Measurements from ENCODE around the gene DNAH11.
A peak's percentile ranks its signal among the peaks of the same experiment; 100 is the strongest.
"Not testable (repeated sequence)": the region's sequence is repeated elsewhere in the genome, so short reads cannot be mapped to it uniquely, and the experiment has no call there.

DNAH11 gene, protein sequence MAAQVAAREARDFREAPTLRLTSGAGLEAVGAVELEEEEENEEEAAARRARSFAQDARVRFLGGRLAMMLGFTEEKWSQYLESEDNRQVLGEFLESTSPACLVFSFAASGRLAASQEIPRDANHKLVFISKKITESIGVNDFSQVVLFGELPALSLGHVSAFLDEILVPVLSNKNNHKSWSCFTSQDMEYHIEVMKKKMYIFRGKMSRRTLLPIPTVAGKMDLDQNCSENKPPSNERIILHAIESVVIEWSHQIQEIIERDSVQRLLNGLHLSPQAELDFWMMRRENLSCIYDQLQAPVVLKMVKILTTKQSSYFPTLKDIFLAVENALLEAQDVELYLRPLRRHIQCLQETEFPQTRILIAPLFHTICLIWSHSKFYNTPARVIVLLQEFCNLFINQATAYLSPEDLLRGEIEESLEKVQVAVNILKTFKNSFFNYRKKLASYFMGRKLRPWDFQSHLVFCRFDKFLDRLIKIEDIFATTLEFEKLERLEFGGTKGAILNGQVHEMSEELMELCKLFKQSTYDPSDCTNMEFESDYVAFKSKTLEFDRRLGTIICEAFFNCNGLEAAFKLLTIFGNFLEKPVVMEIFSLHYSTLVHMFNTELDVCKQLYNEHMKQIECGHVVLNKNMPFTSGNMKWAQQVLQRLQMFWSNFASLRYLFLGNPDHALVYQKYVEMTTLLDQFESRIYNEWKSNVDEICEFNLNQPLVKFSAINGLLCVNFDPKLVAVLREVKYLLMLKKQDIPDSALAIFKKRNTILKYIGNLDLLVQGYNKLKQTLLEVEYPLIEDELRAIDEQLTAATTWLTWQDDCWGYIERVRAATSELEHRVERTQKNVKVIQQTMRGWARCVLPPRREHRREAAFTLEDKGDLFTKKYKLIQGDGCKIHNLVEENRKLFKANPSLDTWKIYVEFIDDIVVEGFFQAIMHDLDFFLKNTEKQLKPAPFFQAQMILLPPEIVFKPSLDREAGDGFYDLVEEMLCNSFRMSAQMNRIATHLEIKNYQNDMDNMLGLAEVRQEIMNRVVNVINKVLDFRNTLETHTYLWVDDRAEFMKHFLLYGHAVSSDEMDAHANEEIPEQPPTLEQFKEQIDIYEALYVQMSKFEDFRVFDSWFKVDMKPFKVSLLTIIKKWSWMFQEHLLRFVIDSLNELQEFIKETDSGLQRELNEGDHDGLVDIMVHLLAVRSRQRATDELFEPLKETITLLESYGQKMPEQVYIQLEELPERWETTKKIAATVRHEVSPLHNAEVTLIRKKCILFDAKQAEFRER (N-terminal part only)

DNA sequence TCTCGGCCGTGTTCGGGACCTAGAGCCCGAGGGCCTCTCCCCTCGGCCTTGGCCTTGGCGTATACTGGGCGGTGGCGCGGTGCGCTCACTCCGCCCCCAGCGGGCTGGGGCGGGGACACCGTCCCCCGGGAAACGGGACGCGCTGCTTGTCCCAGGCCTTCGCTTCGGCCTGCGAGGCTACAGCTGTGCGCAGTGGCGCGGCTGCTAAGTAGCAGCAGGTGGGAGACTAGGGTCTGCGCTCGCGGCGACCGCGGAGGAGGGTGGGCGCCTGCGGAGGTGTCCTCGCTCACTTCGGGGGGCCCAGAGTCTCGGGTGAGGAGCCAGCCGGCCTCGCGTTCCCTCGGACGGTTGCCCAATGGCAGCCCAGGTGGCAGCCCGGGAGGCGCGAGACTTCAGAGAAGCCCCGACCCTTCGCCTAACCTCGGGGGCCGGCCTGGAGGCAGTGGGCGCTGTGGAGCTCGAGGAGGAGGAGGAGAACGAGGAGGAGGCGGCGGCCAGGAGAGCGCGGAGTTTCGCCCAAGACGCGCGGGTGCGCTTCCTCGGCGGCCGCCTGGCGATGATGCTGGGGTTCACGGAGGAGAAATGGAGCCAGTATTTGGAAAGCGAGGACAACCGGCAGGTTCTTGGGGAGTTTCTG, at the start of gene DNAH11:
TSS of gene DNAH11 (plus strand) at position 149 of the 637 bp plus-strand sequence. CDS start at position 356, 207 bp downstream.
- Mint-ChIP-seq H3K27me3 (ENCODE audit: low read depth) (peaks cover 66% of the 10 kb centered on the region), H3K27ac (no peak within 1 kb of the TSS)
- peak; percentile 50 for DNase-seq (ENCODE audit: low spot score)

DNA sequence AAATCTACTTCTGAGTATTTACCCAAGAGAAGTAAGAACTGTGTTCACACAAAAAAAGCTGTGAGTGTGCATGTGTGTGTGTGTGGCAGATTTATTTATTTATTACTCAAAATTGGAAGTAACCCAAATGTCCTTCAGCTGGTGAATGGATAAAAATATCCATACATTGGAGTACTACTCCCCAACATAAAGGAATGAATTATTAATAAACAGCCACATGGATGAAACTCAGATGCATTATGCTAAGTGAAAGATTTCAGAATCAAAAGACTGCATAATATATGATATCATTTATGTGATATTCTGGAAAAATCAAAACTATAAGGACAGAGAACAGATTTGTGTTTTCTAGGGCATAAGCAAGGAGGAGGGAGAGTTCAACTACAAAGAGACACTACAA, 47.1 kb upstream of the DNAH11 start:
- H3K27me3 Mint-ChIP-seq (ENCODE audit: low read depth) = no peaks in the 10 kb centered on the region
- H3K4me3 Mint-ChIP-seq = no peak overlapping the region
- no peak for DNase-seq (ENCODE audit: low spot score)
- no peak overlapping the region for H3K27ac Mint-ChIP-seq
- H3K4me1 Mint-ChIP-seq (ENCODE audit: low read depth) = no peaks in the 10 kb centered on the region
- peaks cover 85% of the 10 kb centered on the region for H3K36me3 Mint-ChIP-seq (ENCODE audit: low read depth)
- peaks cover 52% of the 10 kb centered on the region for H3K9me3 Mint-ChIP-seq

More for the DNA sequence above, at the start of gene DNAH11:
- Mint-ChIP-seq H3K9me3 (no peaks in the 10 kb centered on the region), H3K4me1 (ENCODE audit: low read depth) (peaks cover 12% of the 10 kb centered on the region), H3K4me3 (peak within 1 kb of the TSS; percentile 74), H3K36me3 (ENCODE audit: low read depth) (peaks cover 5% of the 10 kb centered on the region)

- peaks cover 46% of the 10 kb centered on the region for H3K9me3 Mint-ChIP-seq
- H3K27ac Mint-ChIP-seq = no peak overlapping the region
- no peaks in the 10 kb centered on the region for H3K27me3 Mint-ChIP-seq (ENCODE audit: low read depth)
- H3K4me3 Mint-ChIP-seq = no peak overlapping the region
- DNase-seq (ENCODE audit: low spot score) = no peak
- H3K36me3 Mint-ChIP-seq (ENCODE audit: low read depth) = peaks cover 87% of the 10 kb centered on the region
- H3K4me1 Mint-ChIP-seq (ENCODE audit: low read depth) = no peaks in the 10 kb centered on the region
Observed at GRCh38 chr7:21497072-21497471, 45.8 kb upstream of the DNAH11 start.

- H3K27ac Mint-ChIP-seq = no peak overlapping the region
- peaks cover 55% of the 10 kb centered on the region for H3K9me3 Mint-ChIP-seq
- H3K4me1 Mint-ChIP-seq (ENCODE audit: low read depth) = no peaks in the 10 kb centered on the region
- peaks cover 87% of the 10 kb centered on the region for H3K36me3 Mint-ChIP-seq (ENCODE audit: low read depth)
- no peak overlapping the region for H3K4me3 Mint-ChIP-seq
- no peak for DNase-seq (ENCODE audit: low spot score)
- no peaks in the 10 kb centered on the region for H3K27me3 Mint-ChIP-seq (ENCODE audit: low read depth)
Observed at GRCh38 chr7:21500117-21500832, 42.6 kb upstream of the DNAH11 start.

DNA sequence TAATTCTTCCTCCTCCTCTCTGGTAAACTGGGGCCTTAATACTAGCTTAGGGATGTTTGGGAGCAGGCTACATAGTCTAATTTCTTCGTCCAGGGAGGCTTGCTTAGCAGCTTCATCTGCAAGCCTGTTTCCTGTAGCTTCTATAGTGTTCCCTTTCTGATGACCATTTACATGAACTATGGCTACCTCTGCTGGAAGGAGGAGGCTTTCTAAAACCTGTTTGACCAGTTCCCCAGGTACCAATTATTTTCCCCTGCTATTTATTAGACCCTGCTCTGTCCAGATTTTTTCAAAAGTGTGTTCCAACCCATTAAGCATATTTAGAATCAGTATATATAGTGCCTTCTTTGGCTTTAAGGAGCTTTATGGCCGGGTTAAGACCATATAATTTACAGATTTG, 38.8 kb upstream of the DNAH11 start:
- Mint-ChIP-seq H3K9me3 (peaks cover 61% of the 10 kb centered on the region), H3K27ac (no peak overlapping the region), H3K4me1 (ENCODE audit: low read depth) (no peaks in the 10 kb centered on the region), H3K27me3 (ENCODE audit: low read depth) (no peaks in the 10 kb centered on the region), H3K4me3 (no peak overlapping the region), H3K36me3 (ENCODE audit: low read depth) (peaks cover 94% of the 10 kb centered on the region)
- no peak for DNase-seq (ENCODE audit: low spot score)

DNA sequence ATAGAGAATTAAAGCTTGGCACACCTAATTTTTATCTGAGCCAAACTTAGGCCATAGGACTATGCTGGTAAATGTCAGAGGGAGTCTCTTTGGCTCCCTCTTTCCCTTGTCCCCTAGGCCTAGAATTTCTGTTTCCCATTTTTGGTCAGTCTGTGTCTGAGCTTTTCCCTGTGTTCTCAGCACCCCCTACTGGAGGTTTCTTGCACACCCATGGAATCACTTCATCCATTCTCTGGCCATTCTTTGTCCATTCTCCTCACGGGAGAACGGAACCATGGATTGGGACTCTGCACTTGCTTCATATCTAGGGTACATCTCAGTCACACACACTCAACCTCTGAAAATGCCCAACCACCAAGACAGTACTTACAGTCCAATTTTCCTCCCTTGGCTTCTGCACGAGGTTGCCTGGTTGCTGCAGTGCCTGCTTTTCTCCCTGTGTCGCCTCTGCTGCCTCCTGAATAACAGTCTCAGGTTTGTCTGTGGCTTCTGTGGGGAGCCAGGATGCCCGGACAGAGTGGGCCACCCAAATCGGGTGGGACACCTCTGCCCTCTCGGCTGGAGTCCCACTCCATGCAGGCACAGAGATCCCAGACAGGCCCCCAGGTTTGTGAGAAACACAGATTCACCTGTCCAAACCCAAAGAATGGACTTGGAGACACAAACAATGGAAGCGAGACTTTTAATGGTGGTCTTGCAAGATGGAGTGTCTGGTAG, 35.1 kb upstream of the DNAH11 start:
- no peaks in the 10 kb centered on the region for H3K27me3 Mint-ChIP-seq (ENCODE audit: low read depth)
- H3K9me3 Mint-ChIP-seq = peaks cover 57% of the 10 kb centered on the region
- no peak overlapping the region for H3K27ac Mint-ChIP-seq
- no peak for DNase-seq (ENCODE audit: low spot score)
- H3K4me1 Mint-ChIP-seq (ENCODE audit: low read depth) = no peaks in the 10 kb centered on the region
- H3K4me3 Mint-ChIP-seq = no peak overlapping the region
- H3K36me3 Mint-ChIP-seq (ENCODE audit: low read depth) = peaks cover 86% of the 10 kb centered on the region

GRCh38 chr7:21508538-21508937, 34.3 kb upstream of the DNAH11 start:
- Mint-ChIP-seq H3K36me3 (ENCODE audit: low read depth) (peaks cover 81% of the 10 kb centered on the region), H3K4me3 (no peak overlapping the region), H3K9me3 (peaks cover 49% of the 10 kb centered on the region)

GRCh38 chr7:21514062-21514461, 28.8 kb upstream of the DNAH11 start:
- Mint-ChIP-seq H3K9me3 (peaks cover 6% of the 10 kb centered on the region), H3K36me3 (ENCODE audit: low read depth) (peaks cover 30% of the 10 kb centered on the region), H3K27me3 (ENCODE audit: low read depth) (no peaks in the 10 kb centered on the region)

More at GRCh38 chr7:21508538-21508937, 34.3 kb upstream of the DNAH11 start:
- no peaks in the 10 kb centered on the region for H3K4me1 Mint-ChIP-seq (ENCODE audit: low read depth)
- no peak overlapping the region for H3K27ac Mint-ChIP-seq
- H3K27me3 Mint-ChIP-seq (ENCODE audit: low read depth) = no peaks in the 10 kb centered on the region
- no peak for DNase-seq (ENCODE audit: low spot score)

DNA sequence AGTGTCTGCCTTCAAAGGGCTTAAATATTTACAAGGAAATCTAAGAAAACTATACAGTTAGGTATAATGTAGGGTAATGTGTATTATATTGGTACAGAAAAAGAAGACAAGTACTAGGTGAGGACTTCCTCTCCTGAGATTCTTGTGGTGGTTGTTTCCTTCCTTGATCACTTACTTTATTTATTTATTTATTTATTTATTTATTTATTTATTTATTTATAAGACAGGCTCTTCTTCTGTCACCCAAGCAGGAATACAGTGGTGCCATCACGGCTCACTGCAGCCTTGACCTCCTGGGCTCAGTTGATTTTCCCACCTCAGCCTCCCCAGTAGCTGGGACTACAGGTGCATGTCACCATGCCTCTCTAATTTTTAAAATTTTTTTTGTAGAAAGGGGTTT, 18.2 kb upstream of the DNAH11 start:
- no peak overlapping the region for H3K4me3 Mint-ChIP-seq
- no peak for DNase-seq (ENCODE audit: low spot score)
- peaks cover 4% of the 10 kb centered on the region for H3K9me3 Mint-ChIP-seq
- H3K36me3 Mint-ChIP-seq (ENCODE audit: low read depth) = peaks cover 2% of the 10 kb centered on the region
- H3K27ac Mint-ChIP-seq = no peak overlapping the region
- peaks cover 17% of the 10 kb centered on the region for H3K27me3 Mint-ChIP-seq (ENCODE audit: low read depth)
- peaks cover 1% of the 10 kb centered on the region for H3K4me1 Mint-ChIP-seq (ENCODE audit: low read depth)

More at GRCh38 chr7:21514062-21514461, 28.8 kb upstream of the DNAH11 start:
- Mint-ChIP-seq H3K27ac (no peak overlapping the region), H3K4me3 (no peak overlapping the region), H3K4me1 (ENCODE audit: low read depth) (no peaks in the 10 kb centered on the region)
- no peak for DNase-seq (ENCODE audit: low spot score)

GRCh38 chr7:21526007-21526406, 16.8 kb upstream of the DNAH11 start:
- no peak for DNase-seq (ENCODE audit: low spot score)
- H3K27me3 Mint-ChIP-seq (ENCODE audit: low read depth) = peaks cover 25% of the 10 kb centered on the region
- peaks cover 2% of the 10 kb centered on the region for H3K36me3 Mint-ChIP-seq (ENCODE audit: low read depth)
- H3K27ac Mint-ChIP-seq = no peak overlapping the region
- no peak overlapping the region for H3K4me3 Mint-ChIP-seq
- peaks cover 1% of the 10 kb centered on the region for H3K4me1 Mint-ChIP-seq (ENCODE audit: low read depth)
- H3K9me3 Mint-ChIP-seq = peaks cover 4% of the 10 kb centered on the region

DNA sequence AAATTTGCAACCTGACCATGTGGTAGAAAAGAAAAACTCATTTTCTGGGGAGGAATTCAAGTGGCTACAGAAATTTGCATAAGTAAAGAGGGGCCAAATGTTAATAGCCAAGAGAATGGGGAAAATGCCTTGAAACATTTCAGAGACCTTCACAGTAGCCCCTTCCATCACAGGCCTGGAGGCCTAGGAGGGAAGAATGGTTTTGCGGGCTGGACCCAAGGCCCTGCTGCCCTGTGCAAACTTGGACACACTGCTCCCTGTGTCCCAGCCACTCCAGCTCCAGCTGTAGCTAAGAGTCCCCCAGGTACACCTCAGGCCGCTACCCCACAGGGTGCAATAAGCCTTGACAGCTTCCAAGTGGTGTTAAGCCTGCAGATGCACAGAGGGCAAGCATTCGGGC, 16.4 kb upstream of the DNAH11 start:
- no peak for DNase-seq (ENCODE audit: low spot score)
- Mint-ChIP-seq H3K9me3 (peaks cover 4% of the 10 kb centered on the region), H3K4me3 (no peak overlapping the region), H3K27ac (no peak overlapping the region), H3K27me3 (ENCODE audit: low read depth) (peaks cover 22% of the 10 kb centered on the region), H3K4me1 (ENCODE audit: low read depth) (peaks cover 1% of the 10 kb centered on the region), H3K36me3 (ENCODE audit: low read depth) (peaks cover 2% of the 10 kb centered on the region)

GRCh38 chr7:21532485-21532884, 10.4 kb upstream of the DNAH11 start:
- not testable (repeated sequence) for H3K4me1 Mint-ChIP-seq (ENCODE audit: low read depth); H3K9me3 Mint-ChIP-seq; H3K4me3 Mint-ChIP-seq; DNase-seq (ENCODE audit: low spot score); H3K36me3 Mint-ChIP-seq (ENCODE audit: low read depth); H3K27ac Mint-ChIP-seq
- peaks cover 36% of the 10 kb centered on the region for H3K27me3 Mint-ChIP-seq (ENCODE audit: low read depth)
